HEK293 (cell line): ENCODE results near the gene METTL16.
A peak's percentile ranks its signal among the peaks of the same experiment; 100 is the strongest.

Experiments
- IKZF3 ChIP-seq: fragments of 450-650 bp; IDR thresholded peaks from 2 replicates; pipeline ENCODE4 v1.5.0; 2018; ENCODE audit warnings: missing biosample characterization, mild to moderate bottlenecking, missing genetic modification characterization, moderate library complexity
- INSM2 ChIP-seq: fragments of 450-650 bp; formaldehyde crosslinking; IDR thresholded peaks from 2 replicates; pipeline ENCODE4 v1.5.1; 2016; ENCODE audit warnings: missing biosample characterization, missing genetic modification characterization
- MEIS1 ChIP-seq: sonication (generic); formaldehyde crosslinking; IDR thresholded peaks from 2 replicates; pipeline ENCODE4 v1.8.1; 2022; ENCODE audit warnings: missing genetic modification reagents, mild to moderate bottlenecking, borderline replicate concordance
- PRDM6 ChIP-seq: fragments of 450-650 bp; formaldehyde crosslinking; IDR thresholded peaks from 2 replicates; pipeline ENCODE4 v1.5.1; 2017; ENCODE audit warnings: missing biosample characterization, missing genetic modification characterization
- REPIN1 ChIP-seq: fragments of 450-650 bp; formaldehyde crosslinking; IDR thresholded peaks from 2 replicates; pipeline ENCODE4 v1.5.1; 2017; ENCODE audit warnings: missing biosample characterization, missing genetic modification characterization, low read depth
- REST ChIP-seq: fragments of 450-650 bp; formaldehyde crosslinking; IDR thresholded peaks from 2 replicates; pipeline ENCODE4 v1.5.1; 2016; ENCODE audit warnings: missing biosample characterization, missing genetic modification characterization
- SCRT1 ChIP-seq: fragments of 450-650 bp; formaldehyde crosslinking; IDR thresholded peaks from 2 replicates; pipeline ENCODE4 v1.5.1; 2016; ENCODE audit warnings: missing biosample characterization, missing genetic modification characterization, borderline replicate concordance
- TCF7L2 ChIP-seq: IDR thresholded peaks from 2 replicates; pipeline ENCODE4 v1.6.1; 2011; ENCODE audit warnings: low read depth, mild to moderate bottlenecking, inconsistent platforms, low read length, moderate library complexity, borderline replicate concordance
- ZBTB26 ChIP-seq: fragments of 450-650 bp; formaldehyde crosslinking; optimal IDR thresholded peaks from 2 replicates; pipeline ENCODE3; 2016; ENCODE audit warnings: missing biosample characterization, mild to moderate bottlenecking, missing genetic modification characterization
- ZBTB7A ChIP-seq: fragments of 450-650 bp; formaldehyde crosslinking; IDR thresholded peaks from 2 replicates; pipeline ENCODE4 v1.5.1; 2016; ENCODE audit warnings: low read depth, missing biosample characterization, missing genetic modification characterization
- ZBTB8A ChIP-seq: fragments of 450-650 bp; formaldehyde crosslinking; IDR thresholded peaks from 2 replicates; pipeline ENCODE4 v1.5.1; 2016; ENCODE audit warnings: missing biosample characterization, missing genetic modification characterization
- ZFP3 ChIP-seq: fragments of 450-650 bp; formaldehyde crosslinking; IDR thresholded peaks from 2 replicates; pipeline ENCODE4 v1.5.1; 2016; ENCODE audit warnings: low read depth, missing biosample characterization, missing genetic modification characterization
- ZNF112 ChIP-seq: fragments of 450-650 bp; formaldehyde crosslinking; IDR thresholded peaks from 2 replicates; pipeline ENCODE4 v1.5.0; 2017; ENCODE audit warnings: missing biosample characterization, missing genetic modification characterization
- ZNF138 ChIP-seq: fragments of 450-650 bp; formaldehyde crosslinking; IDR thresholded peaks from 2 replicates; pipeline ENCODE4 v1.5.1; 2016; ENCODE audit warnings: missing biosample characterization, missing genetic modification characterization, borderline replicate concordance
- ZNF148 ChIP-seq: fragments of 450-650 bp; formaldehyde crosslinking; IDR thresholded peaks from 2 replicates; pipeline ENCODE4 v1.5.0; 2017; ENCODE audit warnings: missing biosample characterization, missing genetic modification characterization, borderline replicate concordance
- ZNF202 ChIP-seq: fragments of 450-650 bp; formaldehyde crosslinking; IDR thresholded peaks from 2 replicates; pipeline ENCODE4 v1.5.1; 2016; ENCODE audit warnings: missing biosample characterization, missing genetic modification characterization, borderline replicate concordance
- ZNF292 ChIP-seq: fragments of 450-650 bp; formaldehyde crosslinking; IDR thresholded peaks from 2 replicates; pipeline ENCODE4 v1.5.1; 2016; ENCODE audit warnings: low read depth, missing biosample characterization, missing genetic modification characterization, borderline replicate concordance
- ZNF302 ChIP-seq: fragments of 450-650 bp; formaldehyde crosslinking; IDR thresholded peaks from 2 replicates; pipeline ENCODE4 v1.5.1; 2016; ENCODE audit warnings: missing biosample characterization, missing genetic modification characterization, low read depth
- ZNF366 ChIP-seq: fragments of 450-650 bp; formaldehyde crosslinking; conservative IDR thresholded peaks from 2 replicates; pipeline ENCODE4 v1.5.1; 2016; ENCODE audit warnings: missing biosample characterization, missing genetic modification characterization
- ZNF544 ChIP-seq: fragments of 450-650 bp; formaldehyde crosslinking; IDR thresholded peaks from 2 replicates; pipeline ENCODE4 v1.5.0; 2017; ENCODE audit warnings: missing biosample characterization, missing genetic modification characterization
- ZNF549 ChIP-seq: fragments of 450-650 bp; IDR thresholded peaks from 2 replicates; pipeline ENCODE4 v1.5.1; 2018; ENCODE audit warnings: missing biosample characterization, missing genetic modification characterization, mild to moderate bottlenecking, inconsistent platforms, moderate library complexity
- ZNF580 ChIP-seq: fragments of 450-650 bp; formaldehyde crosslinking; IDR thresholded peaks from 2 replicates; pipeline ENCODE4 v1.5.1; 2016; ENCODE audit warnings: missing biosample characterization, missing genetic modification characterization
- ZNF610 ChIP-seq: fragments of 450-650 bp; formaldehyde crosslinking; IDR thresholded peaks from 2 replicates; pipeline ENCODE4 v1.5.1; 2016; ENCODE audit warnings: missing biosample characterization, missing genetic modification characterization, borderline replicate concordance
- ZNF658 ChIP-seq: fragments of 450-650 bp; formaldehyde crosslinking; IDR thresholded peaks from 2 replicates; pipeline ENCODE4; 2016; ENCODE audit warnings: missing biosample characterization, missing genetic modification characterization
- ZNF830 ChIP-seq: fragments of 450-650 bp; IDR thresholded peaks from 2 replicates; pipeline ENCODE4 v1.5.0; 2018; ENCODE audit warnings: missing biosample characterization, missing genetic modification characterization, low read depth, mild to moderate bottlenecking, moderate library complexity
- ZSCAN18 ChIP-seq: fragments of 450-650 bp; formaldehyde crosslinking; IDR thresholded peaks from 2 replicates; pipeline ENCODE4 v1.5.1; 2016; ENCODE audit warnings: missing biosample characterization, missing genetic modification characterization
- ZXDB ChIP-seq: fragments of 450-650 bp; formaldehyde crosslinking; IDR thresholded peaks from 2 replicates; pipeline ENCODE4 v1.5.1; 2016; ENCODE audit warnings: missing biosample characterization, missing genetic modification characterization

Gene METTL16

GRCh38 chr17:2484876-2485275 is 26.8 kb downstream of the METTL16 start (continued):
- peak; percentile 90 for TF ChIP-seq INSM2 (tag by site-specific recombination)
- TF ChIP-seq TCF7L2 = peak; percentile 74
- no peak for TF ChIP-seq ZNF302 (tag by site-specific recombination)
- no peak for TF ChIP-seq ZNF138
- no peak for TF ChIP-seq ZNF658 (tag by site-specific recombination)
- TF ChIP-seq ZBTB8A (tag by site-specific recombination) = peak; percentile 55; the same call in 1 of the 2 replicates
- TF ChIP-seq ZBTB26 (tag by site-specific recombination) = no peak
- no peak for TF ChIP-seq ZNF112 (tag by site-specific recombination)
- TF ChIP-seq ZNF366 (tag by site-specific recombination) = peak; percentile 89
- no peak for TF ChIP-seq ZSCAN18 (tag by site-specific recombination)
- TF ChIP-seq ZNF610 (tag by site-specific recombination) = peak; percentile 60; the same call in 1 of the 2 replicates
- TF ChIP-seq ZNF549 (tag by site-specific recombination) = no peak
- peak; percentile 49 for TF ChIP-seq ZNF580
- peak; percentile 95 for TF ChIP-seq ZXDB (tag by site-specific recombination)
- TF ChIP-seq ZNF830 (tag by site-specific recombination) = no peak
- TF ChIP-seq IKZF3 = peak; percentile 99
- TF ChIP-seq SCRT1 = peak; percentile 26
- TF ChIP-seq MEIS1 (CRISPR knock-in tag) = no peak
- TF ChIP-seq ZNF292 (tag by site-specific recombination) = no peak
- TF ChIP-seq ZBTB7A = no peak; the same call in 1 of the 2 replicates
- peak; percentile 96 for TF ChIP-seq PRDM6 (tag by site-specific recombination)
- TF ChIP-seq ZFP3 = no peak
- no peak; the same call in 1 of the 2 replicates for TF ChIP-seq REPIN1 (tag by site-specific recombination)
- TF ChIP-seq REST (tag by site-specific recombination) = no peak
- no peak for TF ChIP-seq ZNF202 (tag by site-specific recombination)
- no peak for TF ChIP-seq ZNF544 (tag by site-specific recombination)
- no peak for TF ChIP-seq ZNF148 (tag by site-specific recombination)
